Heart left ventricle (tissue), 13 donors: ENCODE measurements around the gene DNAJB14.

Experiments
- POLR2A ChIP-seq, 2 donors: fragments of 450-650 bp; IDR thresholded peaks; one replicate each; pipeline ENCODE4 v1.6.1; 2017; ENCODE audit warnings: antibody characterized with exemption in 2 of 2, mild to moderate bottlenecking in 2 of 2, moderate library complexity in 2 of 2
- TF ChIP-seq, protein P1 (sequence below), 12 donors: fragments of 200-600 bp; sonication (generic) in 4 of 12; IDR thresholded peaks; one replicate each; pipeline versions ENCODE4 v1.5.0 to v1.8.0; 2018 to 2022; ENCODE audit warnings: antibody characterized with exemption in 12 of 12, mild to moderate bottlenecking in 5 of 12
- donor health status: ischemic (EF 13 %, LVEDD 7.1; RV severe dilation, severe dysfunction).
- donor health status: DM: no; HTN: yes; CAD: no.
- donor health status: DM: no; HTN: no; CAD: no.
- donor health status: ischemic (EF 25% LVEDD 6.9; RV normal size, moderate dysfunction).
- donor health status: ischemic (EF 25% LVEDD 5.7; RV mildly dilated, moderate dysfunction).
- donor health status: ischemic (EF 35%, LVEDD 5.7; RV mildly dilated, moderate dysfunction).
- donor health status: nonischemic (EF 11% LVEDD 7.7; RV severe dilation, severe dysfunction).
- donor health status: DM: yes; HTN: yes; CAD: no.
- donor health status: PGD.
- donor health status: ischemic (EF 29% LVEDD 5.4; RV normal size, mild dysfunction).
- donor health status: nonischemic (EF 23%, LVEDD 6.1; RV moderate dilation, normal function).

- TF ChIP-seq, protein P1, sequence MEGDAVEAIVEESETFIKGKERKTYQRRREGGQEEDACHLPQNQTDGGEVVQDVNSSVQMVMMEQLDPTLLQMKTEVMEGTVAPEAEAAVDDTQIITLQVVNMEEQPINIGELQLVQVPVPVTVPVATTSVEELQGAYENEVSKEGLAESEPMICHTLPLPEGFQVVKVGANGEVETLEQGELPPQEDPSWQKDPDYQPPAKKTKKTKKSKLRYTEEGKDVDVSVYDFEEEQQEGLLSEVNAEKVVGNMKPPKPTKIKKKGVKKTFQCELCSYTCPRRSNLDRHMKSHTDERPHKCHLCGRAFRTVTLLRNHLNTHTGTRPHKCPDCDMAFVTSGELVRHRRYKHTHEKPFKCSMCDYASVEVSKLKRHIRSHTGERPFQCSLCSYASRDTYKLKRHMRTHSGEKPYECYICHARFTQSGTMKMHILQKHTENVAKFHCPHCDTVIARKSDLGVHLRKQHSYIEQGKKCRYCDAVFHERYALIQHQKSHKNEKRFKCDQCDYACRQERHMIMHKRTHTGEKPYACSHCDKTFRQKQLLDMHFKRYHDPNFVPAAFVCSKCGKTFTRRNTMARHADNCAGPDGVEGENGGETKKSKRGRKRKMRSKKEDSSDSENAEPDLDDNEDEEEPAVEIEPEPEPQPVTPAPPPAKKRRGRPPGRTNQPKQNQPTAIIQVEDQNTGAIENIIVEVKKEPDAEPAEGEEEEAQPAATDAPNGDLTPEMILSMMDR (IDR thresholded peaks at IDR 0.05), result no peak
- TF ChIP-seq POLR2A (IDR thresholded peaks at IDR 0.05), result no peak
These were observed 41.3 kb upstream of the DNAJB14 start for GRCh38 chr4:99987681-99988080.
